T-helper 2 cell treated with Interferon-gamma antibody and Interleukin-4, amounts not matched to agents 5 μg/mL and 100 μg/mL, for 36 hours (primary cell): ENCODE results near the gene RNF224.

ENCODE experiments used
- DNase-seq: peaks from one replicate; pipeline ENCODE4 v3.0.0; 2021; ENCODE audit warnings: low spot score
- H3K27ac Mint-ChIP-seq: one replicate; pipeline ENCODE4 v1.8.0; 2021; ENCODE audit warnings: mild to moderate bottlenecking, mixed read lengths
- H3K27me3 Mint-ChIP-seq: one replicate; pipeline ENCODE4 v1.8.0; 2021; ENCODE audit warnings: low read depth, mixed read lengths
- H3K36me3 Mint-ChIP-seq: one replicate; pipeline ENCODE4 v1.8.0; 2021; ENCODE audit warnings: low read depth, mixed read lengths
- H3K4me1 Mint-ChIP-seq: one replicate; pipeline ENCODE4 v1.8.0; 2021; ENCODE audit warnings: low read depth, mixed read lengths
- H3K4me3 Mint-ChIP-seq: one replicate; pipeline ENCODE4 v1.8.0; 2022; ENCODE audit warnings: mild to moderate bottlenecking, moderate library complexity, mixed read lengths
- H3K9me3 Mint-ChIP-seq: one replicate; pipeline ENCODE4 v1.8.0; 2021; ENCODE audit warnings: mixed read lengths

RNF224 gene

GRCh38 chr9:137224830-137225694, 2.2 kb upstream of the RNF224 start, which contains the start of gene CYSRT1:
Gene CYSRT1, plus strand, starts transcription at chr9:137225174. Its CDS starts 448 bp downstream, at chr9:137225622.
- Mint-ChIP-seq H3K4me3 (peak within 1 kb of the TSS; percentile 84), H3K9me3 (no peaks in the 10 kb centered on the region), H3K36me3 (no peaks in the 10 kb centered on the region), H3K4me1 (peaks cover 5% of the 10 kb centered on the region), H3K27ac (peak within 1 kb of the TSS; percentile 85), H3K27me3 (peaks cover 2% of the 10 kb centered on the region)
- no peak for DNase-seq

GRCh38 chr9:137225699-137226331, 1.5 kb upstream of the RNF224 start:
- Mint-ChIP-seq H3K4me3 (no peak overlapping the region), H3K27me3 (peaks cover 2% of the 10 kb centered on the region), H3K4me1 (peaks cover 5% of the 10 kb centered on the region), H3K27ac (no peak overlapping the region), H3K9me3 (no peaks in the 10 kb centered on the region), H3K36me3 (no peaks in the 10 kb centered on the region)
- DNase-seq: no peak

- Mint-ChIP-seq H3K4me3 (no peak overlapping the region), H3K36me3 (no peaks in the 10 kb centered on the region), H3K27ac (no peak overlapping the region), H3K27me3 (peaks cover 2% of the 10 kb centered on the region), H3K4me1 (peaks cover 5% of the 10 kb centered on the region), H3K9me3 (no peaks in the 10 kb centered on the region)
- DNase-seq: no peak
Measured at GRCh38 chr9:137226338-137227053, 806 bp upstream of the RNF224 start.

- H3K4me3 Mint-ChIP-seq: no peak overlapping the region
- no peaks in the 10 kb centered on the region for H3K9me3 Mint-ChIP-seq
- DNase-seq: no peak
- H3K36me3 Mint-ChIP-seq: no peaks in the 10 kb centered on the region
- H3K27ac Mint-ChIP-seq: peak overlapping the region; percentile 16
- peaks cover 2% of the 10 kb centered on the region for H3K27me3 Mint-ChIP-seq
- H3K4me1 Mint-ChIP-seq: peaks cover 3% of the 10 kb centered on the region
Measured at GRCh38 chr9:137227853-137228505, 677 bp downstream of the RNF224 start.

GRCh38 chr9:137228506-137228967, 1.2 kb downstream of the RNF224 start:
- Mint-ChIP-seq H3K4me3 (no peak overlapping the region), H3K27me3 (peaks cover 2% of the 10 kb centered on the region), H3K36me3 (no peaks in the 10 kb centered on the region)

GRCh38 chr9:137228968-137229896, 1.9 kb downstream of the RNF224 start:
- DNase-seq: no peak
- H3K27me3 Mint-ChIP-seq: peaks cover 2% of the 10 kb centered on the region
- no peak overlapping the region for H3K27ac Mint-ChIP-seq
- no peak overlapping the region for H3K4me3 Mint-ChIP-seq
- peaks cover 2% of the 10 kb centered on the region for H3K4me1 Mint-ChIP-seq
- no peaks in the 10 kb centered on the region for H3K36me3 Mint-ChIP-seq
- H3K9me3 Mint-ChIP-seq: no peaks in the 10 kb centered on the region

More at GRCh38 chr9:137228506-137228967, 1.2 kb downstream of the RNF224 start:
- Mint-ChIP-seq H3K27ac (no peak overlapping the region), H3K9me3 (no peaks in the 10 kb centered on the region), H3K4me1 (peaks cover 2% of the 10 kb centered on the region)
- no peak for DNase-seq

- H3K9me3 Mint-ChIP-seq: no peaks in the 10 kb centered on the region
- no peak for DNase-seq
- H3K27ac Mint-ChIP-seq: no peak overlapping the region
- H3K4me1 Mint-ChIP-seq: peaks cover 2% of the 10 kb centered on the region
- H3K27me3 Mint-ChIP-seq: peaks cover 2% of the 10 kb centered on the region
- no peaks in the 10 kb centered on the region for H3K36me3 Mint-ChIP-seq
- no peak overlapping the region for H3K4me3 Mint-ChIP-seq
Measured at GRCh38 chr9:137229903-137230704, 2.8 kb downstream of the RNF224 start.

- H3K27ac Mint-ChIP-seq: no peak within 1 kb of the TSS
- no peaks in the 10 kb centered on the region for H3K36me3 Mint-ChIP-seq
- H3K4me1 Mint-ChIP-seq: peaks cover 2% of the 10 kb centered on the region
- H3K9me3 Mint-ChIP-seq: no peaks in the 10 kb centered on the region
- no peak for DNase-seq
- H3K27me3 Mint-ChIP-seq: peaks cover 2% of the 10 kb centered on the region
- H3K4me3 Mint-ChIP-seq: no peak within 1 kb of the TSS
Measured at GRCh38 chr9:137230705-137231371, 3.5 kb downstream of the RNF224 start, which contains the start of gene SLC34A3. Gene SLC34A3, plus strand, starts transcription at chr9:137230901. Its CDS starts 802 bp downstream, at chr9:137231703.

GRCh38 chr9:137231372-137232039, 4.2 kb downstream of the RNF224 start:
- peaks cover 2% of the 10 kb centered on the region for H3K27me3 Mint-ChIP-seq
- no peak overlapping the region for H3K27ac Mint-ChIP-seq
- peaks cover 2% of the 10 kb centered on the region for H3K4me1 Mint-ChIP-seq
- H3K36me3 Mint-ChIP-seq: no peaks in the 10 kb centered on the region
- no peak for DNase-seq
- H3K9me3 Mint-ChIP-seq: no peaks in the 10 kb centered on the region
- H3K4me3 Mint-ChIP-seq: no peak overlapping the region

GRCh38 chr9:137232101-137232500, 4.8 kb downstream of the RNF224 start:
- H3K4me3 Mint-ChIP-seq: no peak overlapping the region
- H3K27me3 Mint-ChIP-seq: peaks cover 2% of the 10 kb centered on the region
- H3K9me3 Mint-ChIP-seq: no peaks in the 10 kb centered on the region
- H3K4me1 Mint-ChIP-seq: peaks cover 2% of the 10 kb centered on the region
- DNase-seq: no peak
- H3K27ac Mint-ChIP-seq: no peak overlapping the region
- no peaks in the 10 kb centered on the region for H3K36me3 Mint-ChIP-seq

- DNase-seq: no peak
- H3K27me3 Mint-ChIP-seq: peaks cover 2% of the 10 kb centered on the region
- H3K36me3 Mint-ChIP-seq: no peaks in the 10 kb centered on the region
- H3K4me1 Mint-ChIP-seq: peaks cover 2% of the 10 kb centered on the region
- H3K9me3 Mint-ChIP-seq: no peaks in the 10 kb centered on the region
- no peak overlapping the region for H3K4me3 Mint-ChIP-seq
- no peak overlapping the region for H3K27ac Mint-ChIP-seq
Measured at GRCh38 chr9:137232510-137232909, 5.2 kb downstream of the RNF224 start.
